Stimulated activated CD8-positive, alpha-beta memory T cell treated with anti-CD3 and anti-CD28 coated beads, Interleukin-12 subunit alpha, Interleukin-12 subunit beta, amount 100 ng/mL, for 24 hours (primary cell): ENCODE data around the gene GPR107.

Experiments used
- DNase-seq: peaks from one replicate; pipeline ENCODE4 v3.0.0-alpha.2; 2020; ENCODE audit errors: extremely low read depth

GPR107 gene

DNA sequence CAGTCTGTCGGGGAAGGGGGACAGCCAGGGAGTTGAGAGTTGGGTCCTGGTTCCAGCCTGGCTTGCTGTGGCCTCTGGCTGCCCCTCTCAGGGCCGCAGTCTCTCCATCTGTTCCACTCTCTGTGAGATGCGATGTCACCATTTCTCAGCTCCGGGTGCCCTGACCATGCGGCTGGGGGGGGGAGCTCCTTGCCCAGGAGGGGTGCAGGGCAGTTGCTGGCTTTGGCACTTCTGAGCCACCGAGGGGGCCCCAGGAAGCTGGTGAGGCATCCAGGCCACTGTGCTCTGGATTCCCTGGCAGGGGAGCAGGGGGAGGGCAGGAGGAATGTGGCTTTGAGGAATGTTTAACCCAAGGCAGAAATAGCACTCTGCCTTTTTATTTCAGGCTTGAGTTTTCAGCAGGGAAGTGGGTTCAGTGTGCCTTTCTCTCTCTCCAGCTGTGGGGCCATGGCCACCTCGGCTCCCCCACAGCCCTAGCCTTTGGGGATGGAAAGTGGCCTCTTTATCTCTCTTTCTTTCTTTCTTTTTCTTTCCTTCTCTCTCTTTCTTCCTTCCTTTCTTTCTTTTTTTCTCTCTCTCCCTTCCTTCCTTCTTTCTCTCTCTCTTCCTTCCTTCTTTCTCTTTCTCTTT, 129.5 kb downstream of the GPR107 start:
- DNase-seq: no peak

DNA sequence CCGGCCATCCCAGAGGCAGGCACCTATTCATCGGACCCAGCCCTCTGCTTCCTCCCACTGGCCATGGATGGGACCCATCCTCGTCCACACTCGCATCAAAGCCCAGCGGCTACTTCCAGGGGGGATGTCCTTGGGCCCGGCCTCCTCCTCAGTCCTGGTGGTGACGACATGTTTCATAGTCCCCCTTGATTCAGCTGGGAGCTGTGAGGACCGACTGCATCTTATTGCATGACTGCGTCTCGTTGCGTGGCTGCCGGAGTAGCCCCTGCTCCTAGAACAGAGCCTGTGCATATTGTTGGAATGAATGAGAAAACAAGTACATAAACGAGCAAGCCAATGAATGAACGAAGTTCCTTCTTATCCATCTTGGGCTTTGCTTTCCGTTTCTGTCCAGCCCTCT, 131.3 kb downstream of the GPR107 start:
- DNase-seq: no peak

DNA sequence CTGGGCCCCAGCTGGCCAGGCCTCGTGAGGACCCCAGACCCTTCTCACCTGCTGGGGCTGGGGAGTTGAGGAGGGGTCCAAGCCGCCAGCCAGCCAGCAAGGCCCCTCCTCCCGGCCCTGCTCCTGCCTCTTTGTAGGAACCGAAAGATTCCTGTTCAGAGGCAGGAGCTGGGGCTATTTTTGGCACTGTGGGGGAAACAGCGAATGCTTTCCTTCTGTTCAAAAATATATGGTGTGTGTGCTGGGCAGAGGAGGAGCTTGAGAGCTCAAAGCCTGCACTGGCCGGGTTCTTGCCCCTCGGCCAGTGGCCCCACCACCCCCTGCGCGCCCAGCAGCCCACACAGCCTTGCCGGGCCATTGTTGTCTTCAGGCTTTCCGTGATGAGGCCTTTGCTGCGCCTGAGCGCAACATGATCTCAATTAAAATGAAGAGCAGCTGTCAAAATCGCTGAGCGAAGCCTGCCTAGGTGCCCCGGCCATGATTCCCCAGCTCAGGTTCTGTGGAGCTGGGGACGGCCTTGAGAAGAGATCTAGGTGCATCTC, 131.9 kb downstream of the GPR107 start:
- no peak for DNase-seq

DNA sequence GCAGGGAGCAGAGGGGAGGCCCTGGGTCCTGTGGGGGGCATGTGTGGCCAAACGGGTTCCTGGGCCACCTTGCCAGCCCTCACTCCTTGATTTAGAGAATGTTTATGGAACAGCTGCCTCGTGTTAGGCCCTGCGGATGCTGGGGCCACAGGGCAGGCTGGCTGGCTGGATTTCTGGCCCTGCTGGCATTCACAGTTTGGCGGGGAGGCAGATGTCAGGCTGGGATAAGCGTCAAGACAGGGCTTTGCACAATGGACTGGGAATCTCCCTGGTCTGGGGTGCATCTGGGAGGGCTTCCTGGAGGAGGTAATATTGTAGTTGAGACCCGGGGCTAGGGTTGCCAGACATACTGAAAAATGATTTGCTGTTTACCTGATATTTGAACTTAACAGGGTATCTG, 132.3 kb downstream of the GPR107 start:
- no peak for DNase-seq

DNA sequence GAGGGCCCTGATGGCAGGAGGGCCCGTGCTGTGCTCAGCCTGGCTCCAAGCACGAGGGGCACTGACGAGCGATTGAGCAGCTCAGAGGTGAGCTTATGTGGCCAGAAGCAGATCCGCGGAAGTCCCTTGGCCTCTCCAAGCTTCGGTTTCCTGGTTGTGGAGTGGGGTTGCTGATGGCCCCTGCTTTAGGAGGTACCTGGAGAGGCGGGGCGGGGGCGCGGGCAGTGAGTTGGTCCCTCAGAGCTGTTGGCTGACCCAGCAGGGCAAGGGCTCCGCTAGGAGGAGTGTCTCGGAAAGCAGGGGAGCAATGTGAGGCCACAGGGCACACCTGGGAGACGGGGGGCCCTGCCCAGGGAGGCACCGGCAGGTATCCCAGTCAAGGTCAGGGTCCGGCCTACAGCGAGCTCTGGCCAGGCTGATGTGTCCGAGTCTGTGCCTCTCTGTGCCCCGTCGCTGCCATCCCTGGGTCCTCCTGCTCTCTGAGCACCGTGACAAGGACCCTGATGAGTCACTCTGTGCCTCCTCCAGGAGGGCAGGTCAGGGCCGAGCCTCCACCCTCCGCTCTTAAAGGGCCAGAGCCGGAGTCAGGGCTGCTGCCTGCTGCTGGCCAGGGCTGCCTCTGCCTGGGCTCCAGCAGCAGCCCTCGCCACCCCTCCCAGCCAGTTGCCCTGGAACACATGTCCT, 133.3 kb downstream of the GPR107 start:
- DNase-seq: no peak

DNA sequence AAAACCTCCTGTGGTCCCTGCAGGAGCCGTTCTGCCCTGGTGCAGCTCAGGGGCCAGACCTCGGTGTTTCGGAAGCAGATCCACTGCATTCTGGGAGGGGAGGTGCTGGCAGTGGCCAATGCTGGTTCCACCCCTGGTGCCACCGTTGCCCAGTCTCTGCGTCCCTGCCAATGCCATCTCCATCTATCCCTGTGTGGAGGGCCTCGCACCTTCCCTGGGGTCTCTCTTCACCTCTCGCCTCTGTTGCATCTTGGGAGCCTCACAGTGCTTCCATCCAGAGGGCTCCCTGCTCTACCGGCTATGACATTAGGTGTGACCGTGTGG, 133.8 kb downstream of the GPR107 start:
- no peak for DNase-seq

DNA sequence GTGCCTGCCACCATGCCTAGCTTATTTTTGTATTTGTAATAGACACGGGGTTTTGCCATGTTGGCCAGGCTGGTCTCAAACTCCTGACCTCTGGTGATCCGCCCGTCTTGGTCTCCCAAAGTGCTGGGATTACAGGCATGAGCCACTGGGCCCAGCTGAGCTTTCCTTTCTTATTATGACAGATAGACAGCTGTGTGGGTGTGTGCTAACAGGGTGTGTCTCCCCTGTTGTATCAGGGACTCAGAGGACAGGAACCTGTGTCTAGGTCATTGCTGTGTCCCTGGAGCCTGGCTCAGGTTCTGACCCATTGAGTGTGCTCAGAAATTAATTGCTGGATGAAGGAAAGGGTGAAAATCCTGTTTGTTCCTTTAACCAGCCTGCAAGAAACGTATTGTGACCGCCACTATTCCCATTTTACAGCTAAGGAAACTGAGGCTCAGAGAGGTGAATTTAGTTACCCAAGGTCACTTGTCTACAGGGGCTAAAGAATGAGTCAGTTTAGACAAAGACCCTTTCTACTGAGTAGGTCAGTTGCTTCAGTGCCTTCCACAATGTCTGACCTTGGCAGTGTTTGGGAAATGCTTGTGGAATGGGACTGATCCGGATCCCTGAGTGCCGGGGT, 135.3 kb downstream of the GPR107 start:
- no peak for DNase-seq
